ENCODE measurements around the gene DNM1.

The DNM1 gene

GRCh38 chr9:128206484-128206883 lies 3.3 kb downstream of the DNM1 start:
- DNase-seq, result no peak

- DNase-seq, result no peak
Measured at GRCh38 chr9:128206916-128207910, 4.0 kb downstream of the DNM1 start.

DNA sequence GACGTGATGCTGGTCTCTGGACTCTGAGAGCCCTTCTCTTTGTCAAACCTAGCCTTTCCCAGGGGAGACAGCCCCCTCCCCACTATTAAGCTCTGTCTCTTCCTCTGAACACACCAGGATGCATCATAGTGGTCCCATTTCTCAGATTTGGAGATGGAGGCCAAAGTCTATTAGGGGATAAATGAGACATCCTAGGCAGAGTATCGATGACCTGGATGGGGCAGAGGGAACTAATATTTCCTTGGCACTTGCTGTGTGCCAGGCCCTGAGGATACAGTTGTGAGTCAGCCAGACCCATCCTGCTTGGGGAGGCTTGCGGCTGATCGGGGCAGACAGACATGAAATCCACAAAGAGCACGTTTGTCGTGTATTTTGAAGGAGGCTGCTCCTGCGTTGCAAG lies 5.2 kb downstream of the DNM1 start:
- DNase-seq, result no peak

DNA sequence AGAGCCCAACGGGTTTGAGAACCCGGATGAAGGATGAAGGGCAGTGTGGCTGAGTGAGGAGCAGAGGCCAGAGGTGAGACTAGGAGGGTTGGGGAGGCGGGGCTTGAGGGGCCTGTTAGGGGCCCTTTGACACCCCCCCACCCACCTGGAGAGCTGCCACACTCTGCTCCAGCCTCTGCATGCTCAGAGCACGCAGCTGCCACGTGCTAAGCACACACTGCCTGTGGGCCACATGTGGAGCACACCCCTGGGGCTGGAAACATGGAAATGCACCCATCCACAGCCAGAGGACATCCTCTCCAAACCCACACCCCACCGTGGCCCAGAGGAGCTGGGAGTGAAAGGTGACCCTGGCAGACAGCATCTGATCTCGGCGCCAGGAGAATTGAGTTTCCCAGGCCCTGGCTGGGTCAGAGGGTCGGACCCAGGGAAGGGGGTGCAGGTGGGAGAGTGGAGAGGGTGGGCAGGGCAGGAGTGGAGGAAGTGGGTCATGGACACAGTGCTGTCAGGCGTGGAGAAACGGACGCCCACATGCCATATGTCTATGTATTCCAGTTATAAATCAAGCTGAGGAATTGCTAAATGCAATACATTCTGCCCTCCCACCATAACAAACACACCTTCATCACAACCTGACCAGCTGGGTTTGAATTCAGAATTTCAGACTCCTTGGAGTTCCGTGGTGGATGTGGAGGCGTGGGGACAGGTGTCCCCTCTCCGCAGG lies 5.9 kb downstream of the DNM1 start:
- no peak for DNase-seq

GRCh38 chr9:128211186-128211980 lies 8.2 kb downstream of the DNM1 start:
- no peak for DNase-seq

- no peak for DNase-seq
Measured at GRCh38 chr9:128211981-128212281, 8.8 kb downstream of the DNM1 start.

DNA sequence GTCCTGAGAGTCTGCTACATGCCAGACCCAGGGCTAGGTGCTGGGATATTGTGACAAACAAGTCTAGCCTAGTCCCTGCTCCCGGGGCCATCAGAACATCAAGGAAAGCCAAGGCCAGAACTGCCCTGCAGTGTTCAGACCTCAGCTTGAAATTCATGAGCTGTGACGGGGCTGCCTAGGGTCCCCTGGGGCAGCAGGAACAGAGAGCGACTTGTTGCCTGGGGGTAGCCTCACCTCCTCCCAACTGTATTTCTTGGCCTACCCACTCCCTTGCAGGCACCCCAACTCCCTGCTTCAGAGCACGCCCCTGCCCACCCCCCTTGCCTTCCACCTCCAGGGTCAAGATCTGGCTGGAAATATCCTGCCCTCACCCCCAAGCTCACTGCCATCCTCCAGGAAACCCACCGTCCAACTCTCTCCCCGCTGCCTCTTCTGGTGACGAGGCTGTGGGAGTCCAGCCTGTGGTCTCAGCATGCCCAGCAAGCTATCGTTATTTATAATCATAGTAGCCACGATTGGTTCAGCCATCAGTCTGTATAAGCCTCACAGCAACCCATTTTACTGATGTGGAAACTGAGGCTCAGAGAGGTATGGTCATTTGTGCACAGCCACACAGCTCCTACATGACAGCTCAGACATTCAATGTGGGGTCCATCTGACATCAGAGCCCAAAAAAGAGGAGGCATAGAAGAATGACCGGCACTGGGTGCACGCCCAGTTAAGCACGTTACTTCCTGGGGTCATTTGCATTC lies 10.7 kb downstream of the DNM1 start:
- DNase-seq, result no peak

DNA sequence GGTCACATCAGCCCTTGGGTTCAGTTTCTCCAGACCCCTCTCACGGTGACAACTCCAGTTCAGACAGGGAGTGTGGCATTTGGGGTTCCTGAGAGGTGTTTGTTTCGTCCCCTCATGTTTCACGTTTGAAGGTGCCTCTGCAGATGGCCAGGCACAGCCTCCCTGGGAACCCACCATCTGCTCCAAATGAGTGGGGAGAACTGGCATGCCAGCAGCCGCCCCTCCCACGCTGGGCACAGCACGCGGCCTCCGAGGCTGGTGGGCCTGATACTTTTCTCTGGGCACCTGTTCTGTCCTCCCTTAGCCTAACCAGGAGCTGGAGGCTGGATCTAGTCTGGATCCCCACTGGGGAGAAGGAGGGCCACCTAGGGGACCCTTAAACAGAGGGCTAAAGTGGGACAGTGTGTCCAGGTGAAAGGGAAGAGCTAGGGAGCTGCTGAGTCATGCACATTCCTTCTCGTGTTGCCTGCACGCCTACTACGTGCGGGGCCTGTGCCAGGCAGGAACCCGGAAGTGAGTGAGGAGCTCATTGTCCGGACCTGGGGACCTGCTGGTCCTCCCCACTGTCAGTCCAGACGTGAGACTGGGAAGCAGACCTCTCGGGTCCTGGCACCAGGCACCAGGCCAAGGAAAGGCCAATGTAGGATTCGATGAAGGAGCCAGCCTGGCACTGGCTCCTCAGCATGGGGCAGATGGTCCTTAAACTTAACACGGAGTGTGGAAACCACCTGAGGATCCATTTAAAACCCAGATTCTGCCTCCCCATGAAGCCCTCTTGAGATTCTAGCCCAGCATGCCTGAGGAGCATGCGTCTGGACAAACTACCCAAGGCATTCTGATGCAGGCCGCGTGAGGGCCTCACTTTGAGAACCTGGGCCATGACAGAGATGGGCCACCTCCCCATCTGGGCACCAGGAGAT lies 11.7 kb downstream of the DNM1 start:
- DNase-seq, result no peak

GRCh38 chr9:128215491-128216409 lies 12.6 kb downstream of the DNM1 start:
- no peak for DNase-seq

DNA sequence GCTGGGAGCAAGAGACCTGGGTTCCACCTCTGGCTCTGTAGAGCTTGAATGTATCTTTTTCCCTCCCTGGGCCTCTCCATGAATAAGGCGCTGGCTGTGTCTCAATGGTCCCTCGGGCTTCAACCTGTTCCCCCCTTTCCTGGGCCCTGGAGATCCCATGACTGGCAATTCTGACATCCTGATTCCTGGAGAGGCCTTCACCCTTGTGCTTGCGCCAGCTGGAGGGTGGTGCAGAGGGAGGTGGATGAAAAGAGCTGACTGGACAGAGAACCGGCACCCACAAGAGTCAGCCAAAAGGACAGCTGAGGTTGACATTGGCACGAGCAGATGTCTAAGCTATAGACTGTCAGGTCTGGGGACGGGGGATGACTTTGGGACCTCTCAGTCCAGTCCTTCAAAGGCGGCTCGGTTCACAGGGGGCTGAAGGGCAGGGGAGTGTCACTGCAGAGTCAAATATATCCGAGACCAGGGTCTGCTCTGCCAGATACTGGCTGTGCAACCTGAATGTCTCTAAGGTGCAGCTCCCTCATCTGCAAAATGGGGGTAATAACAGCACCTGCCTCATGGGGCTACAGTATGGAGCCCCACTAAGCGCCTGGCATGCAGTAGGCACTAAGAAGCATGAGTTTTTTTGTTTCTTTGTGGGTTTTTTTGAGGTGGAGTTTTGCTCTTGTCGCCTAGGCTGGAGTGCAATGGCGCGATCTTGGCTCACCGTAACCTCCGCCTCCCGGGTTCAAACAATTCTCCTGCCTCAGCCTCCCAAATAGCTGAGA lies 13.8 kb downstream of the DNM1 start:
- no peak for DNase-seq

- no peak for DNase-seq
Measured at GRCh38 chr9:128218172-128218517, 15.0 kb downstream of the DNM1 start.

- peak; percentile 82 for DNase-seq
Measured at GRCh38 chr9:128218518-128219389, 15.6 kb downstream of the DNM1 start.

- no peak for DNase-seq
Measured at GRCh38 chr9:128219831-128220230, 16.7 kb downstream of the DNM1 start.

GRCh38 chr9:128222026-128222425 lies 18.8 kb downstream of the DNM1 start:
- DNase-seq, result no peak

GRCh38 chr9:128222880-128223670 lies 19.9 kb downstream of the DNM1 start:
- DNase-seq, result no peak

DNA sequence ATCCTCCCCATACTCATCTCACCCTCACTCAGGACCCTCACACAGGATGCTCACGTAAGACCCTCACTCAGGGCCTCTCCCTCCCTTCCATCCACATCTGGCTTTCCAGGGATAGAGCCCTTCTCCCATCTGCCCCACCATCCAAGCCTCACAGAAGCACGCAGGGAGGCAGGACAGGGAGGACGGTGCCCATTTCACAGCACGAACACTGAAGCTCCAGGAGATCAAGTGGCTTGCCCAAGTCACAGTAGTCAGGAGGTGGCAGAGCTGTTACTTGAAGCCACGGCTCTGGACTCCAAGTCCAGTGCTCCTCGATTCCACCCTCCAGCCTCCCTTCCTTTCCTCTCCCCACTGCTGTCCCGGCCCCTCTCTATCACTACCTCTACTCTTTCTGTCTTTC lies 21.7 kb downstream of the DNM1 start:
- no peak for DNase-seq

- DNase-seq, result no peak
Measured at GRCh38 chr9:128225770-128226411, 22.7 kb downstream of the DNM1 start.
